CD4-positive, alpha-beta T cell treated with Interleukin-21 for 1 hour (primary cell): ENCODE data around the gene DDX59.
A peak's percentile ranks its signal among the peaks of the same experiment; 100 is the strongest.

ENCODE experiments used
- DNase-seq: peaks from one replicate; pipeline ENCODE4 v3.0.0-alpha.2; 2020

The DDX59 gene

GRCh38 chr1:200628223-200628881, 41.4 kb downstream of the DDX59 start:
- peak; percentile 54 for DNase-seq

GRCh38 chr1:200627575-200628222, 42.0 kb downstream of the DDX59 start:
- DNase-seq = no peak

DNA sequence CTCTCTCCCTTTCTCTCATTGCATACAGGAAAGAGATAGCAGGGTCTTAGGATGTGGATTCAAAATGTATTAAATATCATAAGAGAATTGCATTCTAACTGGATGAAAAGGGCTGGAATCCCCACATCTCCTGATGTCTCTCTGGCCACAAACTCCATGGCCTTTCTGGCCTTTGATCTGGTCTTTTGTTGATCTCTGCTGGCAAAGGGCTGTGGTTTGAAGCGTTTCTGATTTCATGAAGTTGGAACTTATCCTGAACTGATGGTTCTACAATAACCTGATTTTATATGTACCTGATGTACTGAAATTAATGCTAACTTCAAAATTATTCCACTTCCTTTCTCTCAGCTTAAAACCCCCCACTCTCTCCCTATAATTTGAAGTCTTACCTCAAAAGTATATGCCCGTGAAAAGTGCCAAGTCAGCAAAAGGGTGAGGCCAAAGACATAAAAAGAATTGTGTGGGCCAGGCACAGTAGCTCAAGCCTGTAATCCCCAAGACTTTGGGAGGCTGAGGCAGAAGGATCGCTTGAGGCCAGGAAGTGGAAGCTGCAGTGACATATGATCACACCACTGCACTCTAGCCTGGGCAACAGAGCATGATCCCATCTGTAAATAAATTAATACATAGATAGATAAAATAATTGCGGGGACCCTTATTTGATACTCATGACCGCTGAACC, 42.7 kb downstream of the DDX59 start:
- no peak for DNase-seq

DNA sequence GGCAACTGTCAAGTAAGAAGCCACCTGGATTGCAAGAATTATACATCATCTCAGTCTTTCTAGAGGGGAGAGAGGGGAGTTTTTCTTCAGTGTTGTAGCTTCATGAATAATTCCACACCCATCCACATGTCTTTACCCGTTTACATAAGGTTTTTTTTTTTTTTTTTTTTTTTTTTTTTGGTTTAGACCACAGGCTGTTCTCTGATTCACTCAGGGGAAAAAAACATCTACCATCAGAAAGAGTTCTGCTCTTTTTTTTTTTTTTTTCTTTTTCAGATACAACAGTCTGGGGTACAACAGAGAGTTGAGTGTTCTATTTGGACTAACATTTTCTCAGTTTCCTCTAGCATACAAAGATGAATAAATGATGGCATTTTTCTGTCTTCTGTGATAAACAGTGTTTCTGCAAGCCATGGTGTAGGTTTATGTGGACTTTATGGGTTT, 44.3 kb downstream of the DDX59 start:
- DNase-seq = no peak

DNA sequence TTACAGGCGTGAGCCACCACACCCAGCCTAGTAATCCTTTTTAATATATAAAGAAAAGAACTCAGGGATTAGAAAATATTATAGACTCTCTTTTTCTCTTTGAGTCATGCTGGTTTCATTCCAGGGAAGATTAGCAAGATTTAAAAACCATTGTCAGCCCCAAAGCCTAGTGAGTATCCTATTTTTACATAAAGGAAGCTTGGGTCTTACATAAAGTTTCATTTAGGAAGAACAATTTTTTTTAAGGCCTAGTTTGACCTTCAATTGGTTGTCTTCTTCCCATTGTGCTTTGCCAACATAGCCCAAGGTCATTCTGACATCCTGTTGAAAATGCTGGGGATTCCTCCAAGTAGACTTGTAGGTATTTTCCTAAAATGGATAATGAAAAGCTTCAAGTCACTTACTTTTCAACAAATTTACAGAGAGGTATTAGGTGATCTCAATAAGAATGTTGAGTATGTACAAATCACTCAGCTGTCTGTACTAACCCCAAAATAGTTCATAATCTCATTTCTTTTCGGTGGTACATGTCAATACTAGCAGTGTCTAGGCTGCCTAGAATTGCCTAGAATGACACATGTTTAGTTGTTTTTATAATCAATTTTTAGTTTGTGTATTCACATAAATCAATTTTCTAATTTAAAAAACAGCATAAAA, 44.9 kb downstream of the DDX59 start:
- no peak for DNase-seq

- peak; percentile 93 for DNase-seq
Measured at GRCh38 chr1:200620273-200621131, 49.2 kb downstream of the DDX59 start, which contains the start of gene KIF14. Gene KIF14 (minus strand): TSS chr1:200620751. CDS start chr1:200618723, 2,028 bp downstream.

- no peak for DNase-seq
Measured at GRCh38 chr1:200619894-200620272, 49.8 kb downstream of the DDX59 start.

DNA sequence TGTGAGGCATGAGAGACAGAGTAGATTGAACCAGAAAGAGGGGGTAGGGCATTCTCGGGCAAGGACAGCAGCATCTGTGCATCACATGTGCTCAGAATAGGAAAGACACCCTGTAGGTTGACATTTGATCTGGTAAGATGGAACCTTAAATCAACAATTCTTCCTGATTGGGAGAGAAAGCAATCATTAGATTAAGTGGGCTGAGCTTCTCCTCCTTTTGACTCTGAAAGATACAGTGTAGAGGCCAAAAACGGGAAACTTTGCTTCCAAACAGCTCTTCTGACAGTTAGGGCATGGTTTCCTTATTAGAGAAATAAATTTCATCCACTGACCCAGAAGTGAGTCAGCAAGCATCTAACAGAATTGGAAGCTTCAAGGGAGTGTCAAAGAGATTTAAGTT, 58.9 kb downstream of the DDX59 start:
- no peak for DNase-seq

- no peak for DNase-seq
Measured at GRCh38 chr1:200602632-200603031, 67.1 kb downstream of the DDX59 start.
